Lung (tissue), 12 donors: ENCODE data around the gene SYK. TPM values are rescaled to one million over a fixed set of nuclear protein-coding genes. Genes with fewer than 3 reads are reported as not detected.

Experiments
- ATAC-seq: fragments of 200-7000 bp; cut with Tn5 transposase; one replicate; pipeline ENCODE4 v1.9.1; 2020; ENCODE audit warnings: moderate number of reproducible peaks; ENCODE audit not compliant: insufficient read depth, low FRiP score
- DNase-seq, 3 donors: peaks; one replicate each; pipeline ENCODE4 v3.0.0-alpha.2; 2013 to 2017
- H3K27ac ChIP-seq, 2 donors: one replicate each; pipeline ENCODE4 v1.5.1; 2013; ENCODE audit warnings: mild to moderate bottlenecking in 2 of 2, moderate library complexity in 2 of 2, control low read depth in 1 of 2, inconsistent platforms in 1 of 2, low read depth in 1 of 2, low read length in 1 of 2
- H3K27me3 ChIP-seq, 3 donors: one replicate each; pipeline ENCODE4 v1.5.1; 2013; ENCODE audit warnings: low read length in 2 of 3; ENCODE audit not compliant: control insufficient read depth in 3 of 3, insufficient read depth in 3 of 3
- H3K36me3 ChIP-seq, 4 donors: one replicate each; pipeline ENCODE4 v1.5.1; 2013; ENCODE audit warnings: low read length in 4 of 4, mild to moderate bottlenecking in 1 of 4, moderate library complexity in 1 of 4; ENCODE audit not compliant: control insufficient read depth in 4 of 4, insufficient read depth in 4 of 4
- H3K4me1 ChIP-seq, 5 donors: one replicate each; pipeline ENCODE4 v1.5.1; 2013; ENCODE audit warnings: low read length in 5 of 5, mild to moderate bottlenecking in 2 of 5, moderate library complexity in 1 of 5; ENCODE audit not compliant: control insufficient read depth in 5 of 5, insufficient read depth in 5 of 5
- H3K4me3 ChIP-seq: one replicate; pipeline ENCODE4 v1.5.1; 2013; ENCODE audit warnings: mild to moderate bottlenecking, control low read depth, moderate library complexity
- H3K9ac ChIP-seq, 2 donors: one replicate each; pipeline ENCODE4 v1.5.1; 2013; ENCODE audit warnings: low read length in 2 of 2, control low read depth in 1 of 2; ENCODE audit not compliant: insufficient read depth in 1 of 2
- H3K9me3 ChIP-seq, 4 donors: one replicate each; pipeline ENCODE4 v1.5.1; 2013; ENCODE audit warnings: low read length in 3 of 4, mild to moderate bottlenecking in 1 of 4, moderate library complexity in 1 of 4; ENCODE audit not compliant: control insufficient read depth in 4 of 4, insufficient read depth in 3 of 4
- CTCF ChIP-seq: IDR thresholded peaks from 2 replicates; pipeline ENCODE4 v1.5.1; 2012; ENCODE audit warnings: mild to moderate bottlenecking; ENCODE audit errors: control extremely low read depth, extremely low read depth
- WGBS, 2 donors: extraction: QIAGEN DNeasy Blood & Tissue Kit; methylation state at CpG; one replicate each; pipeline ENCODE4 v1.1.7; 2013; 5-methylcytosine and 5-hydroxymethylcytosine counted together
- polyA plus RNA-seq, 2 donors: library from polyadenylated mRNA; stranded (reverse); fragments of 200-250 nt; gene quantifications; one replicate each; pipeline ENCODE4 v1.2.1, GENCODE V29; 2013
- total RNA-seq, 2 donors: library from RNA; depleted of rRNA in 1 of 2; stranded (reverse); fragments of >200 nt in 1 of 2; gene quantifications; one replicate each; pipeline ENCODE4 v1.2.1, GENCODE V29; 2014 to 2021
- donor health status: control.
- donor health status: control.
- donor health status: Bipolar disorder and iron deficiency.
- donor health status: healthy.
- donor health status: DM: yes; HTN: yes; CAD: no.

SYK gene
- total and polyA plus RNA-seq, 4 donors, result 13.7 to 71.6 (median 35.0) TPM

- no peak for ATAC-seq
- Histone ChIP-seq H3K36me3 (no peaks in the 10 kb centered on the region), H3K9ac (no peak overlapping the region), H3K9me3 (no peaks in the 10 kb centered on the region), H3K27me3 (no peaks in the 10 kb centered on the region), H3K27ac (no peak overlapping the region), H3K4me3 (no peak overlapping the region), H3K4me1 (peaks cover 0 to 3% (median 0%) of the 10 kb centered on the region in 5 donors)
- 93 to 94% methylated on average over 3 of the region's 3 CpGs for WGBS, 2 donors
- no peak for DNase-seq
- no peak for TF ChIP-seq CTCF
These were observed 131.8 kb downstream of the SYK start for GRCh38 chr9:90933468-90933867.

GRCh38 chr9:90939351-90939750 lies 137.7 kb downstream of the SYK start:
- no peak overlapping the region for H3K4me3 ChIP-seq
- no peak for ATAC-seq
- no peaks in the 10 kb centered on the region for H3K4me1 ChIP-seq
- no peak overlapping the region for H3K9ac ChIP-seq
- DNase-seq, result no peak
- no peaks in the 10 kb centered on the region for H3K27me3 ChIP-seq
- no peaks in the 10 kb centered on the region for H3K36me3 ChIP-seq
- peaks cover 0 to 10% (median 0%) of the 10 kb centered on the region in 4 donors for H3K9me3 ChIP-seq
- H3K27ac ChIP-seq, result no peak overlapping the region
- TF ChIP-seq CTCF, result no peak
- WGBS, 2 donors, result 87 to 88% methylated on average over 3 of the region's 3 CpGs

GRCh38 chr9:90940280-90940679 lies 138.7 kb downstream of the SYK start:
- Histone ChIP-seq H3K36me3 (no peaks in the 10 kb centered on the region), H3K27ac (no peak overlapping the region), H3K9me3 (peaks cover 0 to 10% (median 0%) of the 10 kb centered on the region in 4 donors), H3K4me1 (no peaks in the 10 kb centered on the region), H3K4me3 (no peak overlapping the region), H3K27me3 (peaks cover 0 to 2% (median 0%) of the 10 kb centered on the region in 3 donors), H3K9ac (no peak overlapping the region)
- 48 to 79% methylated on average over 1 of the region's 1 CpG for WGBS, 2 donors
- no peak for TF ChIP-seq CTCF
- no peak for DNase-seq
- no peak for ATAC-seq

GRCh38 chr9:90941661-90942060 lies 140.0 kb downstream of the SYK start:
- WGBS, 2 donors, result 84 to 91% methylated on average over 5 of the region's 5 CpGs
- TF ChIP-seq CTCF, result no peak
- Histone ChIP-seq H3K9ac (no peak overlapping the region), H3K36me3 (no peaks in the 10 kb centered on the region), H3K27ac (no peak overlapping the region), H3K4me1 (no peaks in the 10 kb centered on the region), H3K9me3 (peaks cover 0 to 12% (median 0%) of the 10 kb centered on the region in 4 donors), H3K27me3 (peaks cover 0 to 2% (median 0%) of the 10 kb centered on the region in 3 donors), H3K4me3 (no peak overlapping the region)
- ATAC-seq, result no peak
- no peak for DNase-seq
